Thymus (tissue), 11 donors: ENCODE results near the gene AAK1. TPM values are rescaled to one million over a fixed set of nuclear protein-coding genes. Genes with fewer than 3 reads are reported as not detected.
"Not testable (repeated sequence)": the region's sequence is repeated elsewhere in the genome, so short reads cannot be mapped to it uniquely, and the experiment has no call there.

Source experiments
- DNase-seq, 9 donors: peaks; one replicate each; pipeline ENCODE4 v3.0.0-alpha.2; 2013; ENCODE audit warnings: low spot score in 9 of 9, low read depth in 6 of 9, missing footprints in 1 of 9
- H3K27ac ChIP-seq, 2 donors: one replicate each; pipeline ENCODE4 v1.5.1; 2013; ENCODE audit warnings: control low read depth in 1 of 2, low read depth in 1 of 2, low read length in 1 of 2, mild to moderate bottlenecking in 1 of 2, moderate library complexity in 1 of 2
- H3K27me3 ChIP-seq, 2 donors: one replicate each; pipeline ENCODE4 v1.5.1; 2013; ENCODE audit warnings: low read length in 1 of 2; ENCODE audit not compliant: control insufficient read depth in 2 of 2, insufficient read depth in 1 of 2
- H3K36me3 ChIP-seq, 2 donors: one replicate each; pipeline ENCODE4 v1.5.1; 2013; ENCODE audit warnings: low read length in 1 of 2, mild to moderate bottlenecking in 1 of 2, moderate library complexity in 1 of 2; ENCODE audit not compliant: control insufficient read depth in 2 of 2, insufficient read depth in 2 of 2
- H3K4me1 ChIP-seq, 2 donors: one replicate each; pipeline ENCODE4 v1.5.1; 2013; ENCODE audit warnings: low read length in 2 of 2; ENCODE audit not compliant: control insufficient read depth in 2 of 2, insufficient read depth in 2 of 2
- H3K4me3 ChIP-seq, 2 donors: one replicate each; pipeline ENCODE4 v1.5.1; 2013; ENCODE audit warnings: low read length in 2 of 2, control low read depth in 1 of 2, mild to moderate bottlenecking in 1 of 2
- H3K9me3 ChIP-seq, 2 donors: one replicate each; pipeline ENCODE4 v1.5.1; 2013; ENCODE audit warnings: low read length in 1 of 2, mild to moderate bottlenecking in 1 of 2; ENCODE audit not compliant: control insufficient read depth in 2 of 2, insufficient read depth in 1 of 2
- WGBS: extraction: QIAGEN DNeasy Blood & Tissue Kit; methylation state at CpG from one replicate; pipeline ENCODE4 v1.1.7; 2013; 5-methylcytosine and 5-hydroxymethylcytosine counted together
- polyA plus RNA-seq: library from polyadenylated mRNA; stranded (reverse); fragments of 200-250 nt; gene quantifications from one replicate; pipeline ENCODE4 v1.2.3, GENCODE V29; 2013
- total RNA-seq: library from RNA; stranded (reverse); fragments of 120-200 nt; gene quantifications from one replicate; pipeline ENCODE4 v1.2.4, GENCODE V29; 2013
- donor health status: healthy.

AAK1 gene
- total and polyA plus RNA-seq, 2 donors = 17.4 to 26.6 TPM

DNA sequence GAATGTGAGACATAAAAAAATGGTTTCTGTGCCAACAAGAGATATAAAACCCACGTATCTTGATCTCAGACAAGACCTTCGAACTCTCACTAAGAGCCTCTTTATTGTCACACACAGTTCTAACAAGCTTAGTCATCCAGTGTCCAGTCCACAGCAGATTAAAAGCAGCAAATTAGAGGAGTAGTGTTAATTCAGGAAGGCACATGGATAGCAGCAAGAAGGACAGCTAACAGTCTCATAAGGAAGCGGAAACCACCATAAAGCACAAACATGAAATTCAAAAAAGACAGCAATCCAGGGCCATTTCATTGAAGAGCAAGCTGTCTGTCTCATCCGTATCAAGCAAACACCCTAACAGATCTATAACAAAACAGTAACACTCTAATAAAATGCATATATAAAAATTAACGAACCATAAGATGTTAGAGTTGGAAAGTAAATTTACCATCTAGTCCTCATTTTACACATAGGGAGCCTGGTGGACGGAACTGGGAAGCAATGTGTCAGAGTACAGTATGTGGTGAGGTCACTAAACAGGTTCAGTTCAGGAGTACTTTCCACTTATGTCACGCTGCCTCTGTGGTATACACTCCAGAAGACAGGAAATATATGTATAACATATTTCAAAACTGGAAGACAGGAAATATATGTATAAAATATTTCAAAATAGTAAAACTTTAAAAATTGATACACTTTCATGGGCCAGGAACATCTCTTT, 18.3 kb downstream of the AAK1 start:
- DNase-seq = no peak
- H3K27me3 ChIP-seq = no peaks in the 10 kb centered on the region
- H3K27ac ChIP-seq = no peak overlapping the region
- peaks cover 0 to 3% of the 10 kb centered on the region in 2 donors for H3K36me3 ChIP-seq
- peaks cover 0 to 3% of the 10 kb centered on the region in 2 donors for H3K9me3 ChIP-seq
- no peak overlapping the region for H3K4me3 ChIP-seq
- H3K4me1 ChIP-seq = peaks cover 7 to 16% of the 10 kb centered on the region in 2 donors
- WGBS = 85% methylated on average over 7 of the region's 7 CpGs

DNA sequence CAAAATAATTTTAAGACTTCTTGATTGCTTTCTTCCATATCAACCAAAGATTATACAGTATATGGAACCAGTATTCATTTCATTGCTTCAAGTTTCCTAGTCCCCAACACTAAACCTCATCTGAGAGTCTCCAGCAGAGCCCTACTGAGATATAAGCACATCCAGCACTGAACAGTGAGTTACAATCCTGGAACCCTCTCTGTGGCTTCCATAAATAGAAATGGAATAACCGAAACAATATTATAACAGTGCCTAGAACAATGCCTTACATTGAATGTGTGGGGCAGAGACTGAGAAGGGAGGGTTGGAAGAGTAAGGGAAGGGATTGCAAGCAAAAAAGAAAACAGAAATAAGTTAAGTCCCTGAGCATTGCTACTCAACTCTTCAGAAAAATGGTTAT, 18.9 kb downstream of the AAK1 start:
- Histone ChIP-seq H3K36me3 (peaks cover 0 to 3% of the 10 kb centered on the region in 2 donors), H3K27ac (no peak overlapping the region), H3K27me3 (no peaks in the 10 kb centered on the region), H3K4me3 (no peak overlapping the region), H3K4me1 (peaks cover 14 to 20% of the 10 kb centered on the region in 2 donors), H3K9me3 (peaks cover 0 to 3% of the 10 kb centered on the region in 2 donors)
- WGBS = 99% methylated on average over 1 of the region's 1 CpG
- DNase-seq = no peak

DNA sequence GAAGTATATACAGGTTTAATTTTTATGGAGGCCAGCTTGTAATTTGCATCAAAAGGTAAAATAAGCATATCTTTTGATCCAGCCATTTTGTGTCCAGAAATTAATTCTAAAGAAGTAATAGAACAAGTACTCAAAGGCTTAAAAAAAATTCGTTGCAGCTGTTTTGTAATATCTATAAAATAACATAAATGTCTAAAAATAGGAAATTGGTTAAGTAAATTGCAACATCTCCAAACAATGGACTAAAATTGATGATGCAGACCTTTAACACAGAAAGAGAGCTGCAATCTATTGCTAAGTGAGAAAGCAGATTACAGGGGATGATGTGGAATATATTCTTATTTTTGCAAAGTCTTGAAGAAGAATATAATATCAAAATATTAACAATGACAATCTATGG, 19.4 kb downstream of the AAK1 start:
- 89% methylated on average over 1 of the region's 1 CpG for WGBS
- Histone ChIP-seq H3K27ac (no peak overlapping the region), H3K36me3 (peaks cover 0 to 3% of the 10 kb centered on the region in 2 donors), H3K9me3 (peaks cover 0 to 3% of the 10 kb centered on the region in 2 donors), H3K4me3 (no peak overlapping the region), H3K4me1 (peaks cover 17 to 24% of the 10 kb centered on the region in 2 donors), H3K27me3 (no peaks in the 10 kb centered on the region)
- DNase-seq = no peak

DNA sequence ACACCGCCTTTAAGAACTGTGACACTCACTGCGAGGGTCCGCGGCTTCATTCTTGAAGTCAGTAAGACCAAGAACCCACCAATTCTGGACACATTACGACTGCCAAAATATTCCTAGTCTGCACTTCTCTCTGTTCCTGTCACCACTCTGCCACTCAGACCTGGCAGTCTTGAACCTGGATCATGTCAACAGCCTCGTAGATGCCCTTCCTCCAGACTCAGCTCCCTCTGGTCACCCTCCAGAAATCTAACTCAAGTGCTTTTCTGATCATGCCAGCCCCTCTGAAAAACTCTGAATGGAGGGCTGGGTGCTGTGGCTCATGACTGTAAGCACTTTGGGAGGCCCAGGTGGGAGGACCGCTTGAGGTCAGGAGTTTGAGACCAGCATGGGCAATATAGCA, 20.3 kb downstream of the AAK1 start:
- peaks cover 0 to 3% of the 10 kb centered on the region in 2 donors for H3K9me3 ChIP-seq
- peaks cover 0 to 3% of the 10 kb centered on the region in 2 donors for H3K36me3 ChIP-seq
- H3K4me1 ChIP-seq = peaks cover 19 to 33% of the 10 kb centered on the region in 2 donors
- 78% methylated on average over 7 of the region's 7 CpGs for WGBS
- H3K27me3 ChIP-seq = no peaks in the 10 kb centered on the region
- DNase-seq = no peak
- H3K27ac ChIP-seq = no peak overlapping the region
- no peak overlapping the region for H3K4me3 ChIP-seq

DNA sequence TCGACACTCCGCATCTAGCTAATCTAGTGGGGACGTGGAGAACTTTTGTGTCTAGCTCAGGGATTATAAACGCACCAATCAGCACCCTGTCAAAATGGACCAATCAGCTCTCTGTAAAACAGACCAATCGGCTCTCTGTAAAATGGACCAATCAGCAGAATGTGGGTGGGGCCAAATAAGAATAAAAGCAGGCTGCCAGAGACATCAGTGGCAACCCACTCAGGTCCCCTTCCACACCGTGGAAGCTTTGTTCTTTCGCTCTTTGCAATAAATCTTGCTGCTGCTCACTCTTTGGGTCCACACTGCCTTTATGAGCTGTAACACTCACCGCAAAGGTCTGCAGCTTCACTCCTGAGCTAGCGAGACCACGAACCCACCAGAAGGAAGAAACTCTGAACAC, 20.7 kb downstream of the AAK1 start:
- H3K4me1 ChIP-seq = peaks cover 19 to 36% of the 10 kb centered on the region in 2 donors

DNA sequence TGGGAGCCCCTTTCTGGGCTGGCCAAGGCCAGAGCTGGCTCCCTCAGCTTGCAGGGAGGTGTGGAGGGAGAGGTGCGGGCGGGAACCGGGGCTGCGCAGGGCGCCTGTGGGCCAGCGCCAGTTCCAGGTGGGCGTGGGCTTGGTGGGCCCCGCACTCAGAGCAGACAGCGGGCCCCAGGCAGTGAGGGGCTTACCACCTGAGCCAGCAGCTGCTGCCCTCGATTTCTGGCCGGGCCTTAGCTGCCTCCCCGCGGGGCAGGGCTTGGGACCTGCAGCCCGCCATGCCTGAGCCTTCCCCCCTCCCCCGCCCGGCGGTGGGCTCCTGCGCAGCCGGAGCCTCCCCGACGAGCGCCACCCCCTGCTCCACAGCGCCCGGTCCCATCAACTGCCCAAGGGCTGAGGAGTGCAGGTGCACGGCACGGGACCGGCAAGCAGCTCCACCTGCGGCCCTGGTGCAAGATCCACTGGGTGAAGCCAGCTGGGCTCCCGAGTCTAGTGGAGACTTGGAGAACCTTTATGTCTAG, 21.5 kb downstream of the AAK1 start:
- H3K9me3 ChIP-seq, DNase-seq, H3K36me3 ChIP-seq, H3K4me3 ChIP-seq, H3K27me3 ChIP-seq, H3K27ac ChIP-seq: not testable (repeated sequence)
- WGBS = 96% methylated on average over 29 of the region's 29 CpGs
- peaks cover 19 to 37% of the 10 kb centered on the region in 2 donors for H3K4me1 ChIP-seq

More for the DNA sequence above, 20.7 kb downstream of the AAK1 start:
- 79% methylated on average over 10 of the region's 10 CpGs for WGBS
- H3K27me3 ChIP-seq, H3K4me3 ChIP-seq, DNase-seq, H3K36me3 ChIP-seq, H3K27ac ChIP-seq, H3K9me3 ChIP-seq: not testable (repeated sequence)

DNA sequence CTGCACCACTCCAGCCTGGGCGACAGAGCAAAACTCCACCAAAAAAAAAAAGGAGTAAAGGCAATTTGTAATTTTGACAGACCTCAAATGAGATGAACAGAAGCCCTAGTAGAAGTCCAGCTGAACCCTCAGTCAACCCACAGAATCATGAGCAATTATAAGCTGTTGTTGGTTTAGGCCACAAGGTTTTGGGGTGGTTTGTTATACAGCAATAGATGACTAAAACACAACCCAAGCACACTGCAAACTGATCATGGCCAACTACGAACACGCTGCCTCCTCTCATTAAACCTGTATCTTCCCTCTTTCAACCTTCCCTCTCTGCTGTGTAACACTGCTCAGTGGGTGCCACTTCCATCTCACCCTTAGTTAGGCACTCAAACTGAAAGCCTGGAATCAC, 22.1 kb downstream of the AAK1 start:
- no peak overlapping the region for H3K4me3 ChIP-seq
- peaks cover 0 to 3% of the 10 kb centered on the region in 2 donors for H3K9me3 ChIP-seq
- H3K27ac ChIP-seq = peak overlapping the region in 1 of 2 donors; percentile 20
- peaks cover 0 to 3% of the 10 kb centered on the region in 2 donors for H3K36me3 ChIP-seq
- DNase-seq = no peak
- WGBS = 97% methylated on average over 3 of the region's 3 CpGs
- no peaks in the 10 kb centered on the region for H3K27me3 ChIP-seq
- peaks cover 19 to 40% of the 10 kb centered on the region in 2 donors for H3K4me1 ChIP-seq

DNA sequence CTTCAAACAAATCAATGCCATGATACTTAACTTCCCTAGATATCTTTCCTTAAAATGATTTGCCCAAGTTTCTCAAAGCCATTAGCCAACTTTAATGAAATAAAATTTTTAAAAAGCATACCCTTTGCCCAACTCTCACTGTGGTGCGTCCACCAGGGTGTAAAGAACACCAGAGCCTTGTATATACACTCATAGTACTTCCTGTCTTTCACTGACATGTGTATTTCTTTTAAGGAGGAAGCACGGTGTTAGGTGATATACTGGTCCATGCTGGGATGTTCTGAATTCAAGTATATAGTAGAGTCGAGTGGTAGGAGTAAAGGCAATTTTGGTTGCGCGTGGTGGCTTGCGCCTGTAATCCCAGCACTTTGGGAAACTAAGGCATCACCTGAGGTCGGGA, 22.7 kb downstream of the AAK1 start:
- H3K27ac ChIP-seq = no peak overlapping the region
- H3K36me3 ChIP-seq = peaks cover 0 to 3% of the 10 kb centered on the region in 2 donors
- DNase-seq = no peak
- peaks cover 19 to 40% of the 10 kb centered on the region in 2 donors for H3K4me1 ChIP-seq
- H3K27me3 ChIP-seq = no peaks in the 10 kb centered on the region
- H3K9me3 ChIP-seq = peaks cover 0 to 3% of the 10 kb centered on the region in 2 donors
- no peak overlapping the region for H3K4me3 ChIP-seq
- WGBS = 80% methylated on average over 7 of the region's 7 CpGs

DNA sequence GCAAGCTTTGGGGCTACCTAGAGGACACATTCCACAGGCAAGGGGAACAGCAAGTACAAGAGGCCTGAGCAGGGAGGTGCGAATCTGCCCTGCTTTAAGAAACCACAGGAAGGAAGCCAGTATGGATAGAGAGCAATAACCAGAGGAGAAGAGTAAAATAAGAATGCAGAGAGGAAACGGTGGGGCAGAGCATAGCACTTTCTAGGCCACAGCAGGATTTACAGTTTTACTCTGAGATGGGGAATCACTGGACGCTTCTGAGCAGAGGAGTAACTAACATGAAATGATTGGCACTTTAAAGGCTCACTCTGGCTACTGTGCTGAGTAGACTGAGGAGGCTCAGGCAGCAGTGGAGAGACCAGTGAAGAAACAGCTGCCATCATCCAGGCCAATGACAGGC, 23.8 kb downstream of the AAK1 start:
- peak in 5 of 9 donors; percentile 24 to 63 (median 40) for DNase-seq
- Histone ChIP-seq H3K27me3 (no peaks in the 10 kb centered on the region), H3K9me3 (peaks cover 0 to 3% of the 10 kb centered on the region in 2 donors), H3K36me3 (peaks cover 0 to 4% of the 10 kb centered on the region in 2 donors), H3K4me1 (peaks cover 19 to 40% of the 10 kb centered on the region in 2 donors), H3K4me3 (no peak overlapping the region), H3K27ac (no peak overlapping the region)
- 9% methylated on average over 3 of the region's 3 CpGs for WGBS
